ENCODE data around the gene UNC13A. TPM values are rescaled to one million over a fixed set of nuclear protein-coding genes. Genes with fewer than 3 reads are reported as not detected.

The UNC13A gene
- polyA plus RNA-seq, 12 donors, result 0.05 to 0.32 (median 0.09) TPM; not detected in 2

DNA sequence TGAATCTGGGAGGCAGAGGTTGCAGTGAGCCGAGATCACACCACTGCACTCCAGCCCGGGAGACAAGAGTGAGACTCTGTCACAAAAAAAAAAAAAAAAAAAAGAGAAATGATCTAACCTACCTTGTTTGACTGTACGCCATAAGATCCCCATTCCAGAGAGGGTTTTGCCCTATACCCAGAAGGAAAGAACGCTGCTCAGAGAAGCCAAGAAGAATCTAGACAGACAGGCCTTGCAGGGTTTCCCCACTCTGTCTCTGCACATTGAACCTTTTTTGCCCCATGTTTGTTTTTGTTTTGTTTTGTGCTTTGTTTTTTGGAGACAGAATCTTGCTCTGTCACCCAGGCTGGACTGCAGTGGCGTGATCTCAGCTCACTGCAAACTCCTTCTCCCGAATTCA, 23.7 kb upstream of the UNC13A start:
- DNase-seq, result no peak

DNA sequence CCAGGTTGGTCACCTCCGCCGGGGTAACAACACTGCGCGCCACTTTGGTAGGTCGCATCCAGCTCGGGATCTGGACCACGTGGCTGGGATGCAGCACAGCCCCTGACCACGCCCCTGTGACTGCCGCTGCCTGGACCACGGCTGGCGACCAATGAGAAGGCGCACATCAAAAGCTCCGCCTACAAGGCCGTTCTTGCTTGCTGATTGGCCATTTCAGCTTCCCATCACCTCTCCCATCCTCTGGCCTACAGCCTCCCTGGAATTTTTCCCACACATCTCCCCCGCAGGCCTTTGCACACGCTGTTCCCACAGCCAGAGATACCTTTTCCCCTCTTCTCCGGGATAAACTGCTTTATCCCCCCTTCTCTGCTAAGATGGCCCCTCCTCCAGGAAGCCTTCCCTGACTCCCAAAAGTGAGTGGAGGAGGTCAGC, 18.6 kb upstream of the UNC13A start:
- DNase-seq, result no peak

DNA sequence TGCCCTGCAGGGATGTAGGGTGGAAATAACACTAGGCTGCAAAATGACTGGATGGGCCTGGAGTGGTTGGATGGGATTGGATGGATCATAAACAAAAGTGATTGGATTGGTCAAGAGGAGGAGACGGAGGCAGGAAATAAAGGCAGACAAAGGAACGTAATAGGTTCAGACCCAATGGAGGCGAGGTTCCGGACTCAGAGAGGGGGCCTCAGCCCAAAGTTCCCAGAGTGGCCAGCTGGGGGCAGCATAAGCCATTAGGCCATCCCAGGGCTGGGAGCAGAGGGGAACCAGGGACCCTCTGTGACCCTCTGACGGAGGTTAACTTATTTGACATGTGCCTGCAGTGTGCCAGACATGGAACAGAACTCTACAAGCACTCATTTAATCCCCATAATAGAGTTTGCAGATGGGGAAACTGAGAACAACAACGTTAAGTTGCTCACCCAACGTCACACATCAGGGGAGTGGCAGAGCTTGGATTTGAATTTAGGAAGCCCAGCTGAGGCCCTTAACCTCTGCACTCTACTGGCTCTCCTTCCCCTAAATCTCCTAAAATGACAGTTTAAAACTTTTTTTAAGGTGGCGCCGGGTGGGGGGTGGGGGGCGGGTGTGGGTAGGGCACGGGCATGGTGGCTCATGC, 15.8 kb upstream of the UNC13A start:
- no peak for DNase-seq

DNA sequence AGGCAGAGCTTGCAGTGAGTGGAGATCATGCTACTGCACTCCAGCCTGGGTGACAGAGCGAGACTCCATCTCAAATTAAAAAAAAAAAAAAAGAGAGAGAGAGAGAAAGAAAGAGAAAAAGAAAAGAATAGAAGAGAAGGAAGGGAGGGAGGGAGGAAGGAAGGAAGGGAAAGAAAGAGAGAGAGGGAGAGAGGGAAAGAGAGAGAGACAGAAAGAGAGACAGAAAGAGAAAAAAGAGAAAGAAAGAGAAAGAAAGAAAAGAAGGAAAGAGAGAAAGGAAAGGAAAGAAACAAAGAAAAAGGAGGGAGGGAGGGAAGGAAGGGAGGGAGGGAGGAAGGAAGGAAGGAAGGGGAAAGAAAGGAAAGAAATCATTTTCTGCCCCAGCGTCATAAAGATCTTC, 7.0 kb upstream of the UNC13A start:
- DNase-seq, result no peak

DNA sequence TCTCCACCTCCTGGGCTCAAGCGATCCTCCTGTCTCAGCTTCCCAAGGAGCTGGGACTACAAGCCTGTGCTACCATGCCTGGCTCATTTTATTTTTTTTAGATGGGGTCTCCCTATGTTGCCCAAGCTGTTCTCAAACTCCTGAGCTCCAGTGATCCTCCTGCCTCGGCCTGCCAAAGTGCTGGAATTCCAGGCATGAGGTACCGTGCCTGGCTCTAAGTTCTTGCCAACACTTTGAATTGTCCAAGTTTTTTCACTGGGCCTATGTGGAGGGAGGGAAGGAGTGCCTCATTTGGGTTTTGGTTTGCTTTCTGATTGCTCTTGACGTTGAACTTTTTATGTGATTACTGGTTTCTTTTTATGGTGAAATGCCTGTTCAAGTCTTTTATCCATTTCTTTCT, 4.4 kb upstream of the UNC13A start:
- no peak for DNase-seq

DNA sequence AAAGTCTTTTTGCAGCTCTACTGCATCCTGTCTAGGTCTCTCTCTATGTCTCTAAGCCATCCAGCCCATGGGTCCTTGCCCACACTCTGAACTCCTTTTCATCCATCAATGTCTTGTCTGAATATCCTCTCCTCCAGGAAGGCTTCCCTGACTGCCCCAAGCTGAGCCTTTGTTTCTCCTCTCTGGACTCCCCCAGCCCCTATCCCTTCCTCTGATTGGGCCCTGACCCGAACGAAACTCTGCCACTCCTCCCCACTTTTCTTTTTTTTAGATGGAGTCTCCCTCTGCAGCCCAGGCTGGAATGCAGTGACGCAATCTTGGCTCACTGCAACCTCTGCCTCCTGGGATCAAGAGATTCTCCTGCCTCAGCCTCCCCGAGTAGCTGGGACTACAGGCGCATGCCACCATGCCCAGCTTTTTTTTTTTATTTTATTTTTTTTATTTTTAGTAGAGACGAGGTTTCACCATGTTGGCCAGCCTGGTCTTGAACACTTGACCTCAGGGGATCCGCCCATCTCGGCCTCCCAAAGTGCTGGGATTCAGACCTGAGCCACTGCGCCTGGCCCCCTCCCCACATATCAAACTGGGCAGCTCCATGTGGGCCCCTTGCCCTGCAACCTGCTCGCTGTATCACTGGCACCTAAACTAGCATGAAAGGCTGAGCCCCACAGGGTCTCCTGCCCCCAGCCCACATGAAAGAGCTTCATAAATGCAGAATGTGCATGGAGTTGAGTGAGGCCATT, 870 bp upstream of the UNC13A start:
- no peak for DNase-seq

DNA sequence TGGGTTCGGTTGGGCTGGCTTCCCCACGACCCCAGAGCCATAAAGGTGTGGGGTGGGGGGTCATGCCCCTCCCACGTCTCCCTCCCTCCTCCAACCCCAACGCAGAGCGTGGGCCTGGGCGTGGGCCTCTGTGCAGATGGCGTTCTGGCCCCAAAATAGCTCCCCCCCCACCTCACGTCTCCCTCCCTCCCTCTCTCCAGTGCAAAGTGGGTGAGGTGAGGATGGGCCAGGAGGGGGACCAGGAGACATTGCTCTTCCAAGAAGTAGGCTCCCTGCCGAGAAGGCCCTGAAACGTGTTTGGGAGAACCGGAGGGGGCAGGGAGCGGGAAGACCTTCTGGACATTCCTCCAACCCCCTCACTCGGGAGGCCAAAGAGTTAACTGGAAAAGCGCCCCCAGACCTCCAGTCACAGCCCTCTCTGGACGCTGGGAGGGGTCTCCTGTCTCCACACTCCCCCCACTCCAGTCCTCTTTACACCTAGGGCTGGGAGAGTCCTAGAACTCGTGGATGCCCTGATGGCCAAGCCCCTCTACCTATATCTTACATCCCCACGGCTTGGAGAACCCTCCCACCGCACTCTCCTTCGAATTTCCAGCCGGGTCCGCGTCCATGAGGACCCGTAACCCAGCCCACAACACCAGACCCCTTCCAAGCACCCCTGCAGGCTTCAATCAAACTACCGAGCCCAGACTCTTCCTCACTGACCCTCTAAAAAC, 855 bp downstream of the UNC13A start:
- no peak for DNase-seq

DNA sequence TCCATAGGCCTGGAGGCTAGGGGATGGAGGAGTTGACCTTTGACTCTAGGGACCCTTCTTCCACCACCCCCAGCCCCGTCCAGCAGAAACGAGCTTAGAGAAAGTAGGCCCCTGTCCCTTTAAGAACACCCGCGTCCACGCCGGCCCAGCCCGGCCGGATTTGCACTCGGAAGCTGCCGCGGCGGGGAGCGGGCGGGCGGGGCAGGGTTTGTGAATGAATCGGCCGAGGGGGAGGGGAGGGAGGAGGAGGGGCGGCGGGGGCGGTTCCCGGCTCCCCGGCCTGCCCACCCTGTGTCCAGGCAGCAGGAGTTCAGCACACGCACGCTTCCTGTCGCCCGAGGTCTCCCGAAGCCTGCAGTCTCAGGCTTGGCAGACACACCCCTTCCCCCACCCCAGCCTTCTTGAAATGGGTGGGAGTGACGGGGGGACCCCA, 1.5 kb downstream of the UNC13A start:
- no peak for DNase-seq

DNA sequence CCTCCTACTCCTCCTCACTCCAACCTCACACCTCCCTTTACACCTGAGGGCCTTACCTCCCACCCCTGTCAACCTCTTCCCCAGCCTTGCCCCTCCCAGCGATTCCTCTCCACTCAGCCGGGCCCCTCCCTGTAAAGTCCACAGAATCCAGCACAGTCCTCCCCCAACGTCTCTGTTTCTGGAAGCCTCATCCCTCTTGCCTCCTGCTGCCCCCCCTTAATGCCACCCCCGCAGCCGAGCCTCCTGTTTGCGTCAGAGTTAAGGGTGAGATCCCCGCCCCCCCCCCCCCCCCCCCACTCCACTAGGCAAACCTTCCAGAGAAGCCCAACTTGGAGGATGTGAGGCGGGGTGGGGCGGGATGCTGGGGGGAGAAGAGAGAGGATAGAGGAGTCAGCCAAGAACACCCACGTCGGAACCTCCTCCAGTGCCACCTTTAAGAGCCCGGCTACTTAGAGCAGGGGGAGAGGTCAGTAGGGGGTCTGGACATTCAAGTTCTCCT, 2.1 kb downstream of the UNC13A start:
- no peak for DNase-seq

DNA sequence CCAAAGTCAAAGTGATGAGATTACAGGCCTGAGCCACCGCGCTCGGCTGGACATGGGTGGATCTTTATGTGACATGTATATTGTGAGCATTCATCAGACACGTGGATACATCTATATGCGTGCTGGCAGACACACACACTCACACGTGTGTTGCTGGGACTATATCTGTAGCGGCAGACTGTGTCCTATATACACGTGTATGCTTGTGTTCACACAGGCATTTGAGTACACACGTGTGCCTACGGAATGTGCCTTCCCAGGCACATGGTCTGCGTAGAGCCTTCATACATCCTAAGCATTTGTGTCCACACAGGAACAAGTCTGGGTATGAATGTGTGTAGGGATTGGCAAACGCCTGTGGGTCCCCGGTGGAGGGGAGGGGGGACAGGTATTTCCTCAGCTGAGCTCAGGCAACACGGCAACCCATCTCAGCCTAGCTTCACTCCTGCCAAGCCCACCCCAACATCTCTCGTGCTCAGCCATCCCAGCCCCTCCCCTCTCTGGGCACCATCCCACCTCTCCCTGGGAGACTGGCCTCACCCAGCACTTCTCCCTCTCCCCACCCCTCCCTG, 2.6 kb downstream of the UNC13A start:
- DNase-seq, result no peak

DNA sequence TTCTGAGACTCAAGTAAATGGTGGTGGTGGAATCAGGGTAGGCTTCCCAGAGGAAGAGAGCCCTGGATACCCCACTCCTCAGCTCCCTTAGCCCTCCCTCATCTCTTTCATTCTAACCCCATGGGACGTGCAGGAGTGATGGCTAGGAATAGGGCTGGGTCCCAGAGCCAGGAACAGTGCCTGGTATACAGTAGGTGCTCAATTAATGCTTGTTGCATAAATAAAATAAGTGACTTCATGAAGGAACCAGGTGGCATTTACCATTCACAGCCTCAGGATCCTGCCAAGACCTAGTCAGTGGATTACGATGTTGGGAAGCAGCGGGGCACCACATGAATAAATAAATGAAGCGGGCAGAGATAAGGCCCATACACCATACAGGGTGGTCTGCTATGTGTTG, 3.9 kb downstream of the UNC13A start:
- DNase-seq, result no peak

DNA sequence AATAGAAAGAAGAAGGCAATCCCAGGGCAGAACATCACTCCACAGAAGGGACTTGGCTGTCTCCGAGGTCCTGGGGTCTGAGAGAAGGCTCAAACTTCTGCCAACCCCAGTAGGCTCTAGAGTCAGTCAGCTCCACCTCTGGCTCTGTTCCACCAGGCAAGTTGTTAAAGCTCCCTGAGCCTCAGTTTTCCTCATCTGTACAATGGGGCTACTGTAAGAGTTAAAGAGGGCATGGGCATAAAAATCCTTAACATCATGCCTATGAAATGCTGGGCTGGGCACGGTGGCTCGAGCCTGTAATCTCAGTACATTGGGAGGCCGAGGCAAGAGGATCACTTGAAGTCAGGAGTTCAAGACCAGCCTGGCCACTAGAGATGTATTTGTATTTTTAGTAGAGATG, 5.1 kb downstream of the UNC13A start:
- no peak for DNase-seq

DNA sequence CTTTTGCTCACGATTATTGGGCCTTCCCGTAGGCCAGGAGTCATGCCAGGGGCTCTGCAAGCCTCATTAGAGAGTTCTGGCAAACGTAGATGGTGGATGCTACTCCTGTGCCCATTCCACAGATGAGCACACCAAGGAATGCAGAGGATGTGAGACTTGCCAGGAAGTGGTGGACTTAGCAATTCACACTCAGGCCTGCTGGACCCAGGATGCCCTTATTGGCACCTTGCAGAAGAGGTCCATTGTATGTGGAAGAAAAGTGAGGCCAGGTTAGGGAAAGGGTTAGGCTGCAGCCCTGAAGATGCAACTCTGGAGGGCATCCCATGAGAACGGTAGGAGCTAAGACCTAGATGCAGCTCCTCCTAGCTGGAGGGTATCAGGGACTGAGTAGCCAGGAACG, 5.9 kb downstream of the UNC13A start:
- no peak for DNase-seq

DNA sequence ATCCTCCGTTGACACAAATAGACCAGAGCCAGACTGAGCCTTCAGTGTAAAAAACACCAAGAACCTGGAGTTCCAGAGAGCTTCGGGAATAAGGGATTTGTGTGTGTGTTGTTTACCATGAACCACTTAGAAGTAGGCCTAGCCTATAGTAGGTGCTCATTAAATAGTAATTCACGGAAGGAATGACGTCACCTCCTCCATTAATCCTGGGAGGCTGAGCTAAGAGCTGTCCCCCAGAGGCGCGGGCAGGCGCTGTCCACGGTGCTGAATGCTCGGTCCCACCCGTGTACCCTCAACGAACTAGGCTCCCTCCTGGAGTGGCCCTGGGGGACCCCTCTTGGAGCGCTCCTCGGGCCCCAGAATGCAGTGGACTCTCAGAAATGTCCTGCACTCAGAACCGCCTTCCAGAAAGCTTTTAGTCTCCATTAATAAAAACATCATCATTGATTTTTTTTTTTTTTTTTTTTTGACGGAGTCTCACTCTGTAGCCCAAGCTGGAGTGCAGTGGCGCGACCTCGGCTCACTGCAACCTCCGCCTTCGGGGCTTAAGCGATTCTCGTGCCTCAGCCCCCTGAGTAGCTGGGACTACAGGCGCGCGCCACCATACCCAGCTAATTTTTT, 6.5 kb downstream of the UNC13A start:
- DNase-seq, result peak; percentile 28

DNA sequence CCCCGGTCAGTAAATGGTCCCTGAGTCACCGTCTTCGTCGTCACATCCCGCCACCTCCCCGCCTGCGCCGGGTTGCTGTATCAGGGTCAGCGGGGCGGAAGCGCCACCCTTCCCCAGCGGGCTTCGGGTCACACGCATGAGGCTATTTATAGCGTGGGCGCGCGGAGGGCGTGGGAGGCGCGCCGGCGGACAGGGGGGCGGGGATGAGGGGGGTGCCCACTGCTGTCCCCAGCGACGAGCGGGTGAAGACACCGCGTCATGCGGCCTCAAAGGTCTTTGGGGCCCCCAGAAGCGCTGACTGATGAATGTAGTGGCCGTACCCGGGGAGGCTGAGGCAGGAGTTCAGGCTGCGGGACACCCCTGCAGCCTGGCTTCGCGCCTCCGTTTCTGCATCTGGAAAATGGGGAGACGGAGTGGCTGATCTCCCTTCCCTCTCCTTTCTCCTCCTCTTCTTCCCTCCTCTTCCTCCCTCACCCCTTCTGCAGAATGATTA, 7.9 kb downstream of the UNC13A start:
- peak; percentile 24 for DNase-seq

DNA sequence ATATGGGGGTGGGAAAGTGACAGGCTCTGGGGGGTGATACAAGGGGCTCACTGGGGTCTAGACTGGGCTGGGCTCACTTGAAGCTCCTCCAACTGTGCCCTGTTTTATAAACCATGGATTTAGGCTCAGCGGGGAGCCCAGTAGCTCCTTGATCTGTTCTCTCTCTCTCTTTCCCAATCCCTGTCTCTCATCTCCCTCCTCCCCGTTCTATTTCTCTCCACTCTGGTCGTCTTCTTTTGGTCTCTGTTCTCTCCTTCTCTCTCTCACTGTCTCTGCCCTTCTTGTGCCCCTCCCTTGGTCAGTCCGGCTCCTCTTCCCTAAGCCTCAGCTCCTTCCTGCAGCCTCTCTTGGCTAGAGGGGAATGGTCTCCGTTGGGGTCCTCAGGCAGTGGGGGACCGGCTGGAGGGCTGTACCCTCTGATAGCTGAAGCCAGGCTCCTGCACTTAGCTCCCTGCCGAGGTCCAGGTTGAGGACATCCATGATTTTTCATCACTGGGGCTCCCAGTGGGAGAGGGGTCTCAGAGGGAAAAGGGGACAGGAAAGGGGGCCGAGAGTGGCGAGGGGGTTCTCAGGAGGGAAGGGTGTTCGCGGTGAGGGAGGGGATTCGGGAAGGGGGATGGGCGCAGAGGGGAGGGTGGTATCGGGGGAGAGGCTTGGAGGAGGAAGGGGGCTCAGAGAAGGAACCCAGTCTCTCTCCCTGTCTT, 8.5 kb downstream of the UNC13A start:
- DNase-seq, result no peak

DNA sequence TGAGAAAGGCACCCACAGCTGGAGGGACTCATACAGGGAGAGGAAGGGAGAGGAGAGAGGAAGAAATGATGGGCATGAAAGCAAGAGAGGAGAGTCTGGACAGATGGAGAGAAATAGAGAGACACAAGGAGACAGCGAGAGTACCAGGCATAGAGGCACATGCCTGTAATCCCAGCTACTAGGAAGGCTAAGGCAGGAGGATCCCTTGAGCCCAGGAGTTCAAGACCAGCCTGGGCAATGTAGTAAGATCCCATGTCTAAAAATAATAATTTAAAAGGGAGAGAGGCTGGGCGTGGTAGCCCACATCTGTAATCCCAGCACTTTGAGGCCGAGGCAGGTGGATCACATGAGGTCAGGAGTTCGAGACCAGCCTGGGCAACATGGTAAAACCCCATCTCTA, 9.3 kb downstream of the UNC13A start:
- DNase-seq, result no peak

DNA sequence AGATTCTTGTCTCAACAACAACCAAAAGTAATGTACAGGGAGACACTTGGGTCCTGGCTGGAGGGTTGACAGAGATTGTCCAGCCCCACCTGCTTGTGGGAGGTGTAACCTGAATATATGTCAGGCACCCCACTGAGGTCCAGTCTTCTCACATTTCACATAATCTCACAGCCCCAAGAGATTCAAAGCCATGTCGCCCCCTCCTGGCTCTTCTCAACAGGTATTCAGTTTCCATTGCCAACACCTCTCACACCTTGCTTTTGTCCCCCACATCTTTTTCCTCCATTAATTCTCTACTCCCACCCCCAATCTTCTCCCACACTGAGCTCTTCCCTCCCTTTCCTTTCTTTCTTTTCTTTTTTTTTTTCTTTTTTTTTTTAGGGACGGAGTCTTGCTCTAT, 11.2 kb downstream of the UNC13A start:
- no peak for DNase-seq

DNA sequence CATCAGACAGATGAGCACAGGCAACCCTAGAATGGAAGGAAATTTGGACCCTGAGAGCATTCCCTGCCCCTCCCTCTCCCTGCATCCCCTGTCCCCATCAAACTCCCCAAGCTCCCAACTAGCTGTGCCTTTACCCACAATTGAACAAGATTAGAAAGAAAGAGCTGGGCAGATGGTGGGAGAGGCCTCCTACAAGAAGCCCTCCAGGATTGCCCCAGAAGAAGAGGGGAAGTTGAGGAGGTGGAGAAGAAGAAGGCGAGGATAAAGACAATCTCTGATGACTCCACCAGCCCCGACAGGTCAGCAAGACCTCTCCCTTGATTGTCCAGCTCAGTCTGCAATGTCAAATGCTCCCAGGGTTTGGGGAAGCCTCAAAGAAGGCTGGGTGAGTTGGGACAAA, 11.9 kb downstream of the UNC13A start:
- no peak for DNase-seq

DNA sequence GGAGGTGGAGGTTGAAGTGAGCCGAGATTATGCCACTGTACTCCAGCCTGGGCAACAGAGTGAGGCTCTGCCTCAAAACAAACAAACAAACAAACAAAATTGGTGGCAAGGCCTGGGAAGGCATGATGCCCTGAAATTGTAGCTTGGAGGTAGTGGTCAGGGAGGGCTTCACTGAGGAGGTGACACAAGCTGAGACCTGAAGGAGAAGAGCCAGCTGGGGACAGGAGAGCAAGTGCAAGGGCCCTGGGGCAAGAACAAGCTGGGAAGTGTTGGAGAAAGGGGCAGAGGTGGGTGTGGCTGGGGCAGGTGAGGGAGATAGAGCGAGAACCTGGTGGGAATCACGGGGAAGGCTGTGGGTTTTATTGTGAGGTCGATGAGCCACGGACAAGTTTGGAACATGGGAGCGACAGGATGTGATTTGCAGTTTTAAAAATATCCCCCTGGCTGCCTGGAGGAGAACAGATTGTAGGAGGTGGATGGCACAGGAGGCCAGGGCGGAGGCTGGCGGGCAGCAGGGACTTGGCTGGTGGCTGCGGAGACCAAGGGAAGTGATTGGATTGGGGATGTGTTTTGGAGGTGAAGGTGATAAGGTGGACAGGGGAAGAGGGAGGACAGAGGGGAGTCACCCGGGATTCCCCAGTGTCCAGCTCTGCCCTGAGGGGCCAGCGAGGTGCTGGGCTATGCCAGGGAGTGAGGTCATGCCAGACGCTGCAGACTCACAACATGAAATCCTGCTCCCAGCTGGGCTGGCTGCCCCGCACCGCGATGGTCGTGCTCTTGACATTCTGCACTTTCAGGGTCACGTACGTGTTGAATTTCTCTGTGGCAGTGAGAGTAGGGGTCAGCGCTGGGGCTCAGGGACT, 14.0 kb downstream of the UNC13A start:
- no peak for DNase-seq

Data from muscle of arm (tissue), 12 donors.